GM12874 (cell line): ENCODE results near the gene RAD51B.

ENCODE experiments used
- CTCF ChIP-seq: IDR thresholded peaks from 2 replicates; pipeline ENCODE4 v1.5.1; 2011; ENCODE audit warnings: low read depth, mild to moderate bottlenecking, control low read depth, low read length, moderate library complexity; ENCODE audit not compliant: insufficient read depth

RAD51B gene

GRCh38 chr14:68702578-68702977, 883.0 kb downstream of the RAD51B start:
- no peak for TF ChIP-seq CTCF

- no peak for TF ChIP-seq CTCF
Observed at GRCh38 chr14:68703093-68703492, 883.5 kb downstream of the RAD51B start.

GRCh38 chr14:68704736-68705720, 885.4 kb downstream of the RAD51B start:
- no peak for TF ChIP-seq CTCF

- no peak for TF ChIP-seq CTCF
Observed at GRCh38 chr14:68705741-68706283, 886.2 kb downstream of the RAD51B start.

- no peak for TF ChIP-seq CTCF
Observed at GRCh38 chr14:68707482-68707881, 887.9 kb downstream of the RAD51B start.

GRCh38 chr14:68708343-68708742, 888.8 kb downstream of the RAD51B start:
- TF ChIP-seq CTCF, result no peak

GRCh38 chr14:68709007-68709406, 889.4 kb downstream of the RAD51B start:
- no peak for TF ChIP-seq CTCF
